ENCODE results near the gene HOXA11.

Gene HOXA11

DNA sequence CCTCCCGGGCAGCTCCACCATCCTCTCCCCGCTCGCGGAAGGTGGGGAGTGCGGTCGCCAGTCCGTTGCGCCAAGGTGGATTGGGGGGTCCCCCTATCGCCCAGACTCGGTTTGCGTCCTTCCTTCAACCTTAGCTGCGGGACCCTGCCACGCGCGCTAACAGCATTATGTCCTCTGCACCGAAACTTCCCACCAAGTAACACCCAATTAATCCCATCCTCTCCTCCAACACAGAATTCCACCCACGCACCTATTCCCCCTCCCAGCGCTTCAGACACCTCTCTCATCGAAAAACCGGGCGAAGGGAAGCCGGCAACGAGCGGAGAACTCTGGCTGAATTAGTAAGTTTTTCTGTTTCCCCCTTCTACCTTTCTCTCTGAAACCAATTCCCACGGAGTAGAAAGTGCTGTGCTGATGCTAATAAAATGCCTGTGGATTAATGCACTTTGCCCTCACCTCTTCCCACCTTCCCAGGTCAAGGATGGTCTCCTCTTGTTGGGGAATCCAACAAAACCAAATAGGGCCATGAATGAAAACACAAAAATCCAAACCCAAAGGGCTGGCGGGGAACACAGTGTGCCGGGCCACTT, 33.6 kb downstream of the HOXA11 start:
- peaks cover 5% of the 10 kb centered on the region; the same call in 1 of the 2 replicates for H3K36me3 ChIP-seq (ENCODE audit: insufficient read depth, low read length)
- no peaks in the 10 kb centered on the region for H3K9me3 ChIP-seq (ENCODE audit: insufficient read depth, low read length, severe bottlenecking)
- H4K20me1 ChIP-seq (ENCODE audit: insufficient read depth, low read length), result no peaks in the 10 kb centered on the region
- peaks cover 36% of the 10 kb centered on the region for H3K79me2 ChIP-seq (ENCODE audit: insufficient read depth, low read length)
- H3K9ac ChIP-seq (ENCODE audit: low read depth, low read length), result peak overlapping the region; percentile 73
- ATAC-seq (ENCODE audit: insufficient read depth, low read depth), result no peak
- peak overlapping the region; percentile 80 for H3K27ac ChIP-seq (ENCODE audit: low read length)
- peak overlapping the region in 1 of 2 experiments; percentile 64; a peak in 3 of 4 replicates for H3K4me3 ChIP-seq (ENCODE audit: low read depth in 1 of 2, low read length in 2 of 2)
- peaks cover 39% of the 10 kb centered on the region for H3K4me1 ChIP-seq (ENCODE audit: insufficient read depth, low read length)
- H3K27me3 ChIP-seq (ENCODE audit: insufficient read depth, low read length, poor library complexity), result no peaks in the 10 kb centered on the region
- DNase-seq, result no peak
- peak overlapping the region; percentile 69 for H3K4me2 ChIP-seq (ENCODE audit: insufficient read depth, low read length)
- peak overlapping the region; percentile 82 for H2AFZ ChIP-seq (ENCODE audit: low read depth, low read length)
- TF ChIP-seq EZH2 (IDR thresholded peaks at IDR 0.05; ENCODE audit: borderline replicate concordance, low read depth, low read length, severe bottlenecking) (no peak), CTCF (IDR thresholded peaks at IDR 0.05; ENCODE audit: borderline replicate concordance, extremely low read depth, low read length, poor library complexity, severe bottlenecking) (no peak)

DNA sequence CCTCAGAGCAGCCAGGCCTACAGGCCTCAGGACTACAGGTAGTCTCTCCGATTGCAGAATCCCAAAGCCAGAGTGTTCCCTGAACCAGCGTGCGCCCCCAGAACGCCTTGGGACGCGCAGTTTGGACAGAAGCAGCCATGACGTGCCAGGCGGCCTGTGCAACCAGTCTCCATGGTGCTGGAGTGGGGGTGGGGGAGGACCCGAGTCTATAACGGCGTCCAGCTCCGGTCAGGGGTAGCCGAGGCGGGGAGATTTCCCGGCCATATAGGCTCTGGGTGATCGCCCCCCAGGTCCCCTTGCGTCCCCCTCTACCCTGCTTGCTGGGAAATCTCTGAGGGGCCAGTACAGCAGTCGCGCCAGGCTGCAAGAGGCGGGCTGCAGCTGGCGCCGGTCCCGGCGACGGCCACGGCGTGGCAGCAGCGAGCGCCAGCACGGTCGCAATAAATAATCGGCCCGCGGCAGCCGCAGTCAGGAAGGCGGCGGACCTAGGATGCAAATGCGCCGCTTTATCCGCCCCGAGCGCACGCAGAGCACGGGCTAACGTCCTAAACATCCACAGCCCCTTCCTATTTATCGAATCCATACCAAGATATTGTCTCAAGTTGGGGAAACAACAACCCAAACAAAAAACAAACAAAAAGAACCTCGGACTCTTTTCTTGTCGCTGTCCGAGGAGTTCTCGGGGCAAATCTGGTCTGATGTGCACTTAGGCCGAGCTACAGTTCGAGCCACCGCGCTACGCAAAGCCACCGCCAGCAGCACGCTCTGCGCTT, 34.3 kb downstream of the HOXA11 start:
- Histone ChIP-seq H3K79me2 (ENCODE audit: insufficient read depth, low read length) (peaks cover 36% of the 10 kb centered on the region), H3K9ac (ENCODE audit: low read depth, low read length) (peak overlapping the region; percentile 73), H3K9me3 (ENCODE audit: insufficient read depth, low read length, severe bottlenecking) (no peaks in the 10 kb centered on the region), H2AFZ (ENCODE audit: low read depth, low read length) (peak overlapping the region; percentile 82), H3K4me3 (ENCODE audit: low read depth in 1 of 2, low read length in 2 of 2) (peak overlapping the region; percentile 27 to 64), H3K27ac (ENCODE audit: low read length) (peak overlapping the region; percentile 80), H4K20me1 (ENCODE audit: insufficient read depth, low read length) (no peaks in the 10 kb centered on the region), H3K36me3 (ENCODE audit: insufficient read depth, low read length) (peaks cover 6% of the 10 kb centered on the region; the same call in 1 of the 2 replicates), H3K4me2 (ENCODE audit: insufficient read depth, low read length) (peak overlapping the region; percentile 69), H3K4me1 (ENCODE audit: insufficient read depth, low read length) (peaks cover 38% of the 10 kb centered on the region), H3K27me3 (ENCODE audit: insufficient read depth, low read length, poor library complexity) (no peaks in the 10 kb centered on the region)
- TF ChIP-seq EZH2 (IDR thresholded peaks at IDR 0.05; ENCODE audit: borderline replicate concordance, low read depth, low read length, severe bottlenecking), result no peak
- TF ChIP-seq CTCF (IDR thresholded peaks at IDR 0.05; ENCODE audit: borderline replicate concordance, extremely low read depth, low read length, poor library complexity, severe bottlenecking), result peak; percentile 74
- DNase-seq, result peak; percentile 73
- peak; percentile 84 for ATAC-seq (ENCODE audit: insufficient read depth, low read depth)

GRCh38 chr7:27149842-27150567, 35.0 kb downstream of the HOXA11 start:
- Histone ChIP-seq H3K27ac (ENCODE audit: low read length) (peak overlapping the region; percentile 80), H3K4me3 (ENCODE audit: low read depth in 1 of 2, low read length in 2 of 2) (peak overlapping the region; percentile 27 to 64)

More at GRCh38 chr7:27149842-27150567, 35.0 kb downstream of the HOXA11 start:
- peak overlapping the region; percentile 69 for H3K4me2 ChIP-seq (ENCODE audit: insufficient read depth, low read length)
- peak overlapping the region; percentile 73 for H3K9ac ChIP-seq (ENCODE audit: low read depth, low read length)
- no peaks in the 10 kb centered on the region for H3K9me3 ChIP-seq (ENCODE audit: insufficient read depth, low read length, severe bottlenecking)
- H3K4me1 ChIP-seq (ENCODE audit: insufficient read depth, low read length), result peaks cover 31% of the 10 kb centered on the region
- peaks cover 28% of the 10 kb centered on the region for H3K79me2 ChIP-seq (ENCODE audit: insufficient read depth, low read length)
- peak overlapping the region; percentile 82 for H2AFZ ChIP-seq (ENCODE audit: low read depth, low read length)
- DNase-seq (no peak), ATAC-seq (ENCODE audit: insufficient read depth, low read depth) (peak; percentile 62)
- no peaks in the 10 kb centered on the region for H4K20me1 ChIP-seq (ENCODE audit: insufficient read depth, low read length)
- peaks cover 9% of the 10 kb centered on the region; the same call in 1 of the 2 replicates for H3K36me3 ChIP-seq (ENCODE audit: insufficient read depth, low read length)
- TF ChIP-seq EZH2 (IDR thresholded peaks at IDR 0.05; ENCODE audit: borderline replicate concordance, low read depth, low read length, severe bottlenecking) (no peak), CTCF (IDR thresholded peaks at IDR 0.05; ENCODE audit: borderline replicate concordance, extremely low read depth, low read length, poor library complexity, severe bottlenecking) (no peak)
- no peaks in the 10 kb centered on the region for H3K27me3 ChIP-seq (ENCODE audit: insufficient read depth, low read length, poor library complexity)

All from DND-41 (cell line).